Stimulated activated memory B cell treated with anti-CD40 and anti-IgM and Interleukin-4, amounts not matched to agents 10 μg/mL and 1 μg/mL and 100 μg/mL, for 72 hours (primary cell): ENCODE results near the gene ZFP64.
A peak's percentile ranks its signal among the peaks of the same experiment; 100 is the strongest.
"Not testable (repeated sequence)": the region's sequence is repeated elsewhere in the genome, so short reads cannot be mapped to it uniquely, and the experiment has no call there.

Source experiments
- ATAC-seq: fragments of 150-1000 bp; cut with Tn5 transposase; 2 replicates; pipeline ENCODE4 v1.10.0; 2021
- H3K27ac Mint-ChIP-seq: one replicate; pipeline ENCODE4 v1.8.0; 2022; ENCODE audit warnings: mild to moderate bottlenecking, mixed read lengths
- H3K27me3 Mint-ChIP-seq: one replicate; pipeline ENCODE4 v1.8.0; 2022; ENCODE audit warnings: mixed read lengths
- H3K36me3 Mint-ChIP-seq: one replicate; pipeline ENCODE4 v1.8.0; 2022; ENCODE audit warnings: mixed read lengths
- H3K4me1 Mint-ChIP-seq: one replicate; pipeline ENCODE4 v1.8.0; 2022; ENCODE audit warnings: mixed read lengths
- H3K4me3 Mint-ChIP-seq: one replicate; pipeline ENCODE4 v1.8.0; 2022; ENCODE audit warnings: mild to moderate bottlenecking, moderate library complexity, mixed read lengths
- H3K9me3 Mint-ChIP-seq: one replicate; pipeline ENCODE4 v1.8.0; 2022; ENCODE audit warnings: mixed read lengths

ZFP64 gene

GRCh38 chr20:52191132-52191915 lies at the start of gene ZFP64:
Gene ZFP64, minus strand, starts transcription at chr20:52191779. Its CDS starts 143 bp downstream, at chr20:52191636.
- no peaks in the 10 kb centered on the region for H3K27me3 Mint-ChIP-seq

GRCh38 chr20:52240802-52241201 lies 49.2 kb upstream of the ZFP64 start:
- Mint-ChIP-seq H3K4me1 (no peaks in the 10 kb centered on the region), H3K9me3 (no peaks in the 10 kb centered on the region), H3K27ac (no peak overlapping the region), H3K27me3 (peaks cover 23% of the 10 kb centered on the region), H3K4me3 (no peak overlapping the region), H3K36me3 (no peaks in the 10 kb centered on the region)
- no peak for ATAC-seq

More at GRCh38 chr20:52191132-52191915, at the start of gene ZFP64:
- Mint-ChIP-seq H3K27ac (peak within 1 kb of the TSS; percentile 86), H3K36me3 (peaks cover 1% of the 10 kb centered on the region), H3K9me3 (no peaks in the 10 kb centered on the region), H3K4me3 (peak within 1 kb of the TSS; percentile 93), H3K4me1 (peaks cover 17% of the 10 kb centered on the region)
- peak; percentile 92 for ATAC-seq

GRCh38 chr20:52239102-52239501 lies 47.5 kb upstream of the ZFP64 start:
- H3K27ac Mint-ChIP-seq: no peak overlapping the region
- H3K4me3 Mint-ChIP-seq: no peak overlapping the region
- no peaks in the 10 kb centered on the region for H3K4me1 Mint-ChIP-seq
- peaks cover 23% of the 10 kb centered on the region for H3K27me3 Mint-ChIP-seq
- ATAC-seq: no peak
- no peaks in the 10 kb centered on the region for H3K36me3 Mint-ChIP-seq
- no peaks in the 10 kb centered on the region for H3K9me3 Mint-ChIP-seq

- Mint-ChIP-seq H3K9me3 (no peaks in the 10 kb centered on the region), H3K27ac (no peak overlapping the region), H3K4me1 (no peaks in the 10 kb centered on the region), H3K27me3 (peaks cover 23% of the 10 kb centered on the region), H3K4me3 (no peak overlapping the region), H3K36me3 (no peaks in the 10 kb centered on the region)
- ATAC-seq: no peak
Observed at GRCh38 chr20:52236292-52236691, 44.7 kb upstream of the ZFP64 start.

GRCh38 chr20:52235129-52235528 lies 43.5 kb upstream of the ZFP64 start:
- no peaks in the 10 kb centered on the region for H3K36me3 Mint-ChIP-seq
- H3K4me3 Mint-ChIP-seq: no peak overlapping the region
- H3K9me3 Mint-ChIP-seq: no peaks in the 10 kb centered on the region
- H3K4me1 Mint-ChIP-seq: no peaks in the 10 kb centered on the region
- no peak overlapping the region for H3K27ac Mint-ChIP-seq
- no peak for ATAC-seq
- H3K27me3 Mint-ChIP-seq: peaks cover 11% of the 10 kb centered on the region

- no peak for ATAC-seq
Observed at GRCh38 chr20:52234302-52235045, 42.9 kb upstream of the ZFP64 start.

GRCh38 chr20:52231230-52231746 lies 39.7 kb upstream of the ZFP64 start:
- Mint-ChIP-seq H3K9me3 (no peaks in the 10 kb centered on the region), H3K27ac (no peak overlapping the region), H3K4me1 (no peaks in the 10 kb centered on the region), H3K4me3 (no peak overlapping the region), H3K27me3 (peaks cover 9% of the 10 kb centered on the region), H3K36me3 (no peaks in the 10 kb centered on the region)
- ATAC-seq: no peak

More at GRCh38 chr20:52234302-52235045, 42.9 kb upstream of the ZFP64 start:
- Mint-ChIP-seq H3K27ac (no peak overlapping the region), H3K4me1 (no peaks in the 10 kb centered on the region), H3K36me3 (no peaks in the 10 kb centered on the region), H3K27me3 (peaks cover 9% of the 10 kb centered on the region), H3K9me3 (no peaks in the 10 kb centered on the region), H3K4me3 (no peak overlapping the region)

- Mint-ChIP-seq H3K4me1 (no peaks in the 10 kb centered on the region), H3K36me3 (no peaks in the 10 kb centered on the region), H3K4me3 (no peak overlapping the region), H3K9me3 (no peaks in the 10 kb centered on the region), H3K27me3 (peaks cover 10% of the 10 kb centered on the region), H3K27ac (no peak overlapping the region)
- ATAC-seq: no peak
Observed at GRCh38 chr20:52230409-52230808, 38.8 kb upstream of the ZFP64 start.

- H3K27me3 Mint-ChIP-seq, H3K4me3 Mint-ChIP-seq, H3K27ac Mint-ChIP-seq, ATAC-seq, H3K36me3 Mint-ChIP-seq, H3K9me3 Mint-ChIP-seq, H3K4me1 Mint-ChIP-seq: not testable (repeated sequence)
Observed at GRCh38 chr20:52229346-52229745, 37.8 kb upstream of the ZFP64 start.

- Mint-ChIP-seq H3K9me3 (peaks cover 4% of the 10 kb centered on the region), H3K4me3 (no peak overlapping the region), H3K27ac (no peak overlapping the region), H3K4me1 (no peaks in the 10 kb centered on the region), H3K36me3 (no peaks in the 10 kb centered on the region), H3K27me3 (peaks cover 10% of the 10 kb centered on the region)
- no peak for ATAC-seq
Observed at GRCh38 chr20:52226370-52226769, 34.8 kb upstream of the ZFP64 start.

- Mint-ChIP-seq H3K9me3 (peaks cover 4% of the 10 kb centered on the region), H3K4me3 (no peak overlapping the region)
Observed at GRCh38 chr20:52224920-52225319, 33.3 kb upstream of the ZFP64 start.

GRCh38 chr20:52221362-52221761 lies 29.8 kb upstream of the ZFP64 start:
- not testable (repeated sequence) for ATAC-seq, H3K27ac Mint-ChIP-seq, H3K4me1 Mint-ChIP-seq, H3K4me3 Mint-ChIP-seq, H3K36me3 Mint-ChIP-seq
- peaks cover 25% of the 10 kb centered on the region for H3K27me3 Mint-ChIP-seq
- peaks cover 11% of the 10 kb centered on the region for H3K9me3 Mint-ChIP-seq

More at GRCh38 chr20:52224920-52225319, 33.3 kb upstream of the ZFP64 start:
- no peaks in the 10 kb centered on the region for H3K36me3 Mint-ChIP-seq
- no peak for ATAC-seq
- H3K27ac Mint-ChIP-seq: no peak overlapping the region
- H3K4me1 Mint-ChIP-seq: no peaks in the 10 kb centered on the region
- peaks cover 11% of the 10 kb centered on the region for H3K27me3 Mint-ChIP-seq

GRCh38 chr20:52220891-52221290 lies 29.3 kb upstream of the ZFP64 start:
- not testable (repeated sequence) for H3K4me1 Mint-ChIP-seq, H3K4me3 Mint-ChIP-seq
- H3K9me3 Mint-ChIP-seq: peaks cover 11% of the 10 kb centered on the region

GRCh38 chr20:52219441-52219840 lies 27.9 kb upstream of the ZFP64 start:
- peaks cover 38% of the 10 kb centered on the region for H3K27me3 Mint-ChIP-seq
- ATAC-seq: no peak
- peaks cover 11% of the 10 kb centered on the region for H3K9me3 Mint-ChIP-seq
- H3K27ac Mint-ChIP-seq: no peak overlapping the region
- no peak overlapping the region for H3K4me3 Mint-ChIP-seq
- H3K36me3 Mint-ChIP-seq: peaks cover 7% of the 10 kb centered on the region
- no peaks in the 10 kb centered on the region for H3K4me1 Mint-ChIP-seq

More at GRCh38 chr20:52220891-52221290, 29.3 kb upstream of the ZFP64 start:
- ATAC-seq, H3K27ac Mint-ChIP-seq, H3K36me3 Mint-ChIP-seq: not testable (repeated sequence)
- H3K27me3 Mint-ChIP-seq: peaks cover 24% of the 10 kb centered on the region

- Mint-ChIP-seq H3K27me3 (peaks cover 53% of the 10 kb centered on the region), H3K4me1 (no peaks in the 10 kb centered on the region), H3K27ac (no peak overlapping the region), H3K4me3 (no peak overlapping the region), H3K36me3 (peaks cover 7% of the 10 kb centered on the region), H3K9me3 (peaks cover 14% of the 10 kb centered on the region)
- no peak for ATAC-seq
Observed at GRCh38 chr20:52217689-52218395, 26.3 kb upstream of the ZFP64 start.
